ENCODE results near the gene DOK3.
"Not testable (repeated sequence)": the region's sequence is repeated elsewhere in the genome, so short reads cannot be mapped to it uniquely, and the experiment has no call there.

The DOK3 gene

GRCh38 chr5:177534433-177534832 lies 24.8 kb upstream of the DOK3 start:
- DNase-seq = not testable (repeated sequence)

DNA sequence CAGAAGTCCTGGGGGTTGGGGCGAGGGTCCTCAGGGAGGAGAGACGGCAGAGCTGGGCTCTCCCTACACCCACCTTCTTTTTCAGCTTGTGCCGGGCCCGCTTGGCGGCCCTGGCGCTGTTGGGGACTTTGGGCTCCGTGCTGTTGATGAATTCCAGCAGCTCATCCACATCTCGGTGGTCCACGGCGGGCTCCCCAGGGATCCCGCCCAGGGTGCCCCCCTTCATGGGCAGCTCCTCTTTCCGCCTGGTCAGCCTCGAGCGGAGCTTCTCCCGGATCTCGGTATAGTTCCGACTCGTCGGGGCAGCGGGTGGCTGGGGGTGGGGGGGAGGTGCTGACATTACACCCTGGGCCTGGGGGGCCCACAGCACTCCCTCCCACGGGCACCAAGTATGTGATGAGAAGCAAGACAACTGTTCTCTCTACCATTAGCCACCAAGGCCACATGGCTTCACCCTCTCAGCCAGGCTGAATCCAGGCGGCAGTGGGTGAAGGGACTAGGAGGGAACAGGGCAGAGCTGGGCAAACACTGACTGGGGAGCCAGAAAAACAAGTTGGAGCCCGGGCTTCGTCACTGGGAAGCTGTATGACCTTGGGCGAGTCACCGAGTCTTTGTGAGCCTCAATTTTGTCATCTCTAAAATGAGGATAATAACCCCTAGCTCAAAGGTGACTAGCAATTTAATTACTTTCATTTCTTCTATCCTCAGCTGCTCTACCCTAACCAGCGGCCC lies 21.7 kb upstream of the DOK3 start:
- DNase-seq = no peak

DNA sequence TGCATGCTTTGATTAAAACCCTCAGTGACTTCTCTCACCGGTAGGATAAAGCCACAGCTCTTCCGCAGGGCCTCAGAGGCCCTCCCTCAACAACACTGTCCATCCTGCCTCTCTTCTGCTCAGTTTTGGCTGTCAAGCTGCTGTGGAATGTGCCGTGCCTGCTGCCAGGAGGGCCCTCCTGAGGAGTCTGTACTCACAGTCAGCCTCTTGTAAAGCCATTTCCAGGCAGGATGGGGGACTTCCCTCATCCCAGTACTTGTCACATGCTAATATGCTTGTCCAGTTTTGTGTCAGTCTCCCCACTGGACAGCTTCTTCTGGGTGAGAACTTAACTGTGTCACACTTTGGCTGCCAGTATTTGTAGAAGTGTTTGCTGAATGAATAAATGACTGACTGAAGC lies 21.0 kb upstream of the DOK3 start:
- no peak for DNase-seq

- DNase-seq = no peak
Measured at GRCh38 chr5:177529247-177530203, 19.9 kb upstream of the DOK3 start.

- no peak for DNase-seq
Measured at GRCh38 chr5:177528631-177529030, 19.0 kb upstream of the DOK3 start.

DNA sequence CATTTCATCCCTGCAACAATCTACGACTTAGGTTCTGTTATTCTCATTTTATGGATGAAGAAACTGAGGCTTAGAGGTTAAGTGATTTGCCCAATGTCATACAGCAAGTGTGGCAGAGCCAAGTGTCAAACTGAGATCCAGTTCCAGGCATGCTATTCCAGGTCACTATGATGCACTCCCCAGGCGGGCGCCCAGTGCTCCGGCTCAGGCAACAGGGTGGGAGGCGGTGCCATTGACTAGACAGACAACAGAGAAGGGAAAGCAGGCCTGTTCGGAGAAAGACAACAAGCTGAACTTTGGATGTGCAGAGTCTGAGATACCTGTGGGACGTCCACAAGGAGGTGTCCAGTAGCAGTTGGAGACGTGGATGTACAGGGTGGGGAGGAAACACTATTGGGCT lies 18.0 kb upstream of the DOK3 start:
- DNase-seq = no peak

DNA sequence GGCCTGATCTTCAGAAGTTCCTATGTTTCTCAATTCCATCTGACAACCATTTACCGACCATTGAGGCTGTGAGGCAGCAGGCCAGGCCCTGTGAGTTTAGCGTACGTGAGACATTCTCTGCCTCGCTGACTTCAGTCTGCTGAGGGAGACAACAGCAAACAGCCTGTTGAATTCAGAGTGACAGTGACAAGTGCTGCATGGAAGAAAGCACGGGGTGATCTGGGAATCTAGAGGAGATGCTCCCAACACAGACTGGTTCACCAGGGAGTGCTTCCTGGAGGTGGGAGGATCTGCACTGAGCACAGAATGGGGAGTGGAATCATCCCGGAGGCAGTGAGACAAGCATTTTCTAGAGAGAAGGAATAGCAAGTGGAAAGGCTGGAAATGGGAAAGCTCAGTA lies 17.2 kb upstream of the DOK3 start:
- no peak for DNase-seq

DNA sequence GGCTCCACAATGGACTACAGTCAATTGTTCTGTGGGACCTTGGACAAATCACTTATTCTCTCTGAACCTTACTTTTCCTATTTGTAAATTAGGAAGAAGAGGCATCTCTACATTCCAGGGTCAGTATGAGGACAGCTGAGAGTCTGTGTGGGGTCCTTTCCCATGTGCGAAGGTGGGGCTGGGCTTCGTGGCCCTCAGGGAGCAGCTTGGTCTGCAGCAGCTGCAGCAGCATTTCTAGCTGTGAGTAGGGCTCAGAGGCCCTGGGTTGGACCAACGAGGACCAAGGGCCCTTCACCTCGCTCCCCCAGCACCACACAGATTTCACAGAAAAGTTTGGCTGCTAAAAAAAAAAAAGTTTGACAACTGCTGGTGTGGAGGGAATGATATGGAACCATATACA lies 16.6 kb upstream of the DOK3 start:
- no peak for DNase-seq

GRCh38 chr5:177524941-177525655 lies 15.5 kb upstream of the DOK3 start:
- DNase-seq = no peak

- no peak for DNase-seq
Measured at GRCh38 chr5:177524539-177524900, 14.9 kb upstream of the DOK3 start.

GRCh38 chr5:177523711-177524538 lies 14.3 kb upstream of the DOK3 start:
- no peak for DNase-seq

- DNase-seq = no peak
Measured at GRCh38 chr5:177520916-177521513, 11.4 kb upstream of the DOK3 start.

GRCh38 chr5:177520271-177520670 lies 10.6 kb upstream of the DOK3 start:
- DNase-seq = no peak

DNA sequence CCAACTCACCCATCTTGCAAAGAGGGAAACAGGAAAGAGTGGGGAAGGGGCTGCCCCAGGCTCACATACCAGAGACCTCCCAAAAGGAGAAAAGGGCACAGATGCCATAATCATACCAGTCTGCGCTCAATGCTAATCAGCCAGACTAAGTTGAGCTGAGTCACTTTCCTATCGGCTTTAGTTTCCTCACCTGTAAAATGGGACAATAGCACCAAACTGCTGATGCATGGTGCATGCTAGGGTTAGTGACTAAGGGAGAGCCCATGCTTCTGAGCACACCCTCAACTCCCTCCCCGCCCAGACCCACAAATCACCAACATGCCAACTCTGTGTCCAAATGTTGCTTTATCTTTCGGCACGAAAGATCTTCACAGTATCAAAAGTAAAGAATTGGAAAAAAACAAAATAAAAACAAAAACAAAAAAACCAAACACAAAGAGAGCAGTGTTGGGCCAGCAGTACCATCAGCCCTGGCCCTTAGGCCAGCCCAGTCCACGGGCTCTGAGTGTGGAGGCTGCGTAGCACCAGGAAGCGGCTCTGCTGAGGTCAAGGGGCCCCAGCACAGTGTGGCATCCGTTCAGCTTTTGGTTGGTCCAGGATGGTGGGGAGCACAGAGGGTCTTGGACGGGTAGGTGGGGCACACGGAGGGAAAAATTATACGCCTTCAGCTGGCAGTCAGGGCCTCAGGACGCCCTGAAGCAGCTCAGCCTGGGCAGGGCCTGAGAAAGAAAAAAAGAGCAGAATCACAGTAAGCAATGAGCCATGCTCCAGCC lies 10.0 kb upstream of the DOK3 start:
- no peak for DNase-seq

DNA sequence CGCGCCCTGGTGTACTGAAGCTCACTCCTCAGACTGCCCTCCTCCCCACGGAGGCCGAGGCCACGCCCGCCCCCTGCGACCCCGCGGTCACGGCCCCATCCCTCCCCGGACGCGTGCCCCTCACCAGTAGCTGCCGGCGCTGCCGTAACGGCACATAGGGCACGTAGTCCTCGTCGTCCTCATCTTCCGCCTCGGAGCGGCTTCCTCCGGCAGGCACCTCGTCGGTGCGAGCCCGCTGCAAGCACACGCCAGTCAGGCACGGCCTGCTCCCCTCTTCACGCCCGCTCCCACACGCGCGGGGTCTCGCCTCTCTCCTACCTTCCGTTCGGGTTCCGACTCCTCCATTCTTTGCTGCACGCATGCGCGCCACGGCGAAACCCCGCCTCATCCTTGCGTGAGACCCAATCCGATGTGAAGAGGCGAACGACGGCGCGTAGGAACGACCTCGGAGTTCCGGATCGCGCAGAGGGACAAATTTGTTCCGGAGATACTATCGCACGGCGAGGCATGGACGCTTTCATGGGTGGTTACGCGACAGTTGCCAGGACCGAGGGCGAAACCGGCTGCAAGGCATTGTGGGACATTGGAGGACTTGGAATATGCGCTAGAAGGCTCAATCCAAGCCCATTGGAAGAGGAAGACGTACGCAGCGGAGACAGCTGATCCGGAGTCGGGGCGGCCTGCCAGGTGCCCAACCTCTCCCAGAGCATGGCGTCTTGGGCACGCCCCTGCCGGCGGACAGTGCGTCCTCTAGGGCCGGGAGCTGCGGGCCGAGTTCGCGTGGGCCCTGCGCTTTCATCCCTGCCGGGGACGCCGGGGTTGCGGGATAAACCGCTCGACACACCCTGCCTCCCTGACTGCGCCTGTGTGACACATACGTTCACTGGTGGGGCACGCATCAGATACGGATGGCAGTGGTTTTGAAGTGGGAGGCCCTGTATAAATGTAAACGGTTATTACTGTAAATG lies 7.3 kb upstream of the DOK3 start, which contains the start of gene DDX41:
DDX41 (minus strand) TSS at position 361 of the 968 bp plus-strand sequence; CDS start at position 345, 16 bp downstream.
- DNase-seq = peak; percentile 90

GRCh38 chr5:177515580-177515979 lies 6.0 kb upstream of the DOK3 start:
- DNase-seq = no peak

DNA sequence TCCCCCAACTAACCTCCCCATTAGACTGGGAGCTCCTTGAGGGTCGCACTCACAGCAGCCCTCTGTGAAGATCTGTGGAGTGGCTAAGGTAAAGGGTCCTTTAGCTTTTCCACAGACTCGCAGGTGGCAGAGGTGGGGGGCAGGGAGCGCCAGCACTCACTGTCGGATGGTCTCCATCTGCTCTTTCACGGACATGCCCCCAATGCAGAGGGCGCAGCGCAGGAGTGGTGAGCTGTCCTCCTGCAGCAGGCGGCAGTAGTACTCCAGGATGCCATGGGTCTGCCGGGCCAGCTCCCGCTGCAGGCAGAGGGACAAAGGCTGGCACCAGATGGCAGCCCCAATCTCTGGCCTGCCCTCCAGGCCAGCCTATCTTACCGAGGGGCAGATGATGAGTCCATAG lies 4.9 kb upstream of the DOK3 start:
- no peak for DNase-seq

- no peak for DNase-seq
Measured at GRCh38 chr5:177513500-177513899, 3.9 kb upstream of the DOK3 start.

DNA sequence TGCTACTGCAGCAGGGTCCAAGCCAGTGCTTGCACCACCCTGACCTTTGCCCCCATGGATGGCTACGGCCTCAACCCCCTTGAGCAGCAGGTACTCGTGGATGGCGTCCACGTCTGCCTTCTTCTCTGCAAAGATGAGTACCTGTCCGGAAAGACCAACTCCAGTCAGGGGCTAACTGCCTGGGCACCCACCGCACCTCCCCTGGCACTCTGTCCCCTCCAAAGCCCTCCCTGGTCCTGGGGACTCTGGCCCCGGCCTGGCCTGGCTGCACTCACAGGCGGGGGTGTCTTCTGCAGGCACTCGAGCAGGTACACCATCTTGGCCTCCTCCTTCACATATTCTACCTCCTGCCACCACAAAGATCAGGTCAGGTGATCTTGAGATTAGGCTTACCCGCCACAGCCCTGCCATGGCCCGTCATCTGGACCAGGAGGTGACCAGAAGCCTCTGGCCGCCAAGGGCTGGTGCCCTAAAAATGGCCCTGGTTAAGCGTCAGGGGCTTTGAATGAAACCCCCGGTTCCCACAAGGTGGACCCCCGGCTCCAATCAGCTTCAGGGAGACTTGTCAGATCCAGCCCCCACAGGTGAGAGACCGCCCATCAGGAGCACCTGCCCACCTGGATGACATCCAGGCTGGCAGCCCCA lies 3.2 kb upstream of the DOK3 start:
- no peak for DNase-seq

Measured in NCI-H2081 treated with DMSO at 0.1 percent for 48 hours (cell line).